Type B pancreatic cell (in vitro differentiated cells): ENCODE data around the gene AATK. TPM values are rescaled to one million over a fixed set of nuclear protein-coding genes. Genes with fewer than 3 reads are reported as not detected.

Experiments
- DNase-seq: peaks from one replicate; pipeline ENCODE4 v3.0.0; 2021; ENCODE audit warnings: mixed read lengths; ENCODE audit not compliant: unreplicated experiment; ENCODE audit errors: extremely low spot score
- H3K27ac Mint-ChIP-seq: 2 replicates; pipeline ENCODE4 v1.8.0; 2021; ENCODE audit warnings: mild to moderate bottlenecking, mixed read lengths
- H3K27me3 Mint-ChIP-seq: 2 replicates; pipeline ENCODE4 v1.8.0; 2021; ENCODE audit warnings: mixed read lengths
- H3K36me3 Mint-ChIP-seq: 2 replicates; pipeline ENCODE4 v1.8.0; 2021; ENCODE audit warnings: mixed read lengths
- H3K4me1 Mint-ChIP-seq: one replicate; pipeline ENCODE4 v1.8.0; 2021; ENCODE audit warnings: mixed read lengths; ENCODE audit not compliant: unreplicated experiment
- H3K4me3 Mint-ChIP-seq: 2 replicates; pipeline ENCODE4 v1.8.0; 2021; ENCODE audit warnings: mild to moderate bottlenecking, mixed read lengths
- H3K9me3 Mint-ChIP-seq: 2 replicates; pipeline ENCODE4 v1.8.0; 2021; ENCODE audit warnings: mixed read lengths
- CTCF ChIP-seq: fragments of 200-600 bp; sonication (generic); conservative IDR thresholded peaks from 2 replicates; pipeline ENCODE4 v1.5.0; 2021; ENCODE audit warnings: antibody characterized with exemption, mild to moderate bottlenecking
- total RNA-seq: library from RNA; stranded (reverse); gene quantifications from 2 replicates; pipeline ENCODE4 v1.2.1, GENCODE V29; 2021; ENCODE audit warnings: low replicate concordance

Gene AATK
- total RNA-seq, 1 donor from 2014 or later, result 6.4 TPM

DNA sequence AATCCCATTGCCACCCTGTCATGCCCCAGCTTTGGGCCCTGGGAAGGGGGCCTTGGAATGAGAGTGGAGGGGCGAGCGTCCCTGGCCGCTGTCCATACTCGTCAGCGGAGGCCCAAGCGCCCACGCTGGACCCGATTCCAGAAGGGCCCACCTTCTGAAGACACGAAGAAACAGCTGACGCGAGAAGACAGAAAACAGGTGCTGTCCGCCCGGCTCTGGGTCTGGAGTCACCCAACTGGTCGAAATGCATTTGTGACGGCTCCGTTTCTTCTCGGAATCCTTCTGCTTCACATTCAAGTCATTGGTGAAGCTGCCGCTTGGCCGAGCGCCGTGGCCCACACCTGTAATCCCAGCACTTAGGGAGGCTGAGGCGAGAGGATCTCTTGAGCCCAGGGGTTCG lies 53.6 kb downstream of the AATK start:
- TF ChIP-seq CTCF, result no peak
- DNase-seq, result no peak
- Mint-ChIP-seq H3K27me3 (no peaks in the 10 kb centered on the region), H3K36me3 (no peaks in the 10 kb centered on the region), H3K9me3 (no peaks in the 10 kb centered on the region), H3K4me3 (no peak overlapping the region), H3K27ac (no peak overlapping the region), H3K4me1 (peaks cover 4% of the 10 kb centered on the region)

GRCh38 chr17:81111066-81111465 lies 55.0 kb downstream of the AATK start:
- Mint-ChIP-seq H3K27me3 (no peaks in the 10 kb centered on the region), H3K27ac (no peak overlapping the region), H3K4me3 (no peak overlapping the region), H3K9me3 (no peaks in the 10 kb centered on the region), H3K36me3 (no peaks in the 10 kb centered on the region), H3K4me1 (no peaks in the 10 kb centered on the region)
- no peak for DNase-seq
- no peak for TF ChIP-seq CTCF

- Mint-ChIP-seq H3K27ac (no peak overlapping the region), H3K36me3 (no peaks in the 10 kb centered on the region), H3K9me3 (no peaks in the 10 kb centered on the region), H3K27me3 (no peaks in the 10 kb centered on the region), H3K4me1 (no peaks in the 10 kb centered on the region), H3K4me3 (no peak overlapping the region)
- DNase-seq, result no peak
- TF ChIP-seq CTCF, result no peak
These were observed 55.5 kb downstream of the AATK start for GRCh38 chr17:81110488-81111040.

GRCh38 chr17:81109957-81110356 lies 56.1 kb downstream of the AATK start:
- H3K27me3 Mint-ChIP-seq, result no peaks in the 10 kb centered on the region
- no peak overlapping the region for H3K4me3 Mint-ChIP-seq
- no peaks in the 10 kb centered on the region for H3K4me1 Mint-ChIP-seq
- H3K36me3 Mint-ChIP-seq, result no peaks in the 10 kb centered on the region
- no peak overlapping the region for H3K27ac Mint-ChIP-seq
- TF ChIP-seq CTCF, result no peak
- no peak for DNase-seq
- H3K9me3 Mint-ChIP-seq, result no peaks in the 10 kb centered on the region

DNA sequence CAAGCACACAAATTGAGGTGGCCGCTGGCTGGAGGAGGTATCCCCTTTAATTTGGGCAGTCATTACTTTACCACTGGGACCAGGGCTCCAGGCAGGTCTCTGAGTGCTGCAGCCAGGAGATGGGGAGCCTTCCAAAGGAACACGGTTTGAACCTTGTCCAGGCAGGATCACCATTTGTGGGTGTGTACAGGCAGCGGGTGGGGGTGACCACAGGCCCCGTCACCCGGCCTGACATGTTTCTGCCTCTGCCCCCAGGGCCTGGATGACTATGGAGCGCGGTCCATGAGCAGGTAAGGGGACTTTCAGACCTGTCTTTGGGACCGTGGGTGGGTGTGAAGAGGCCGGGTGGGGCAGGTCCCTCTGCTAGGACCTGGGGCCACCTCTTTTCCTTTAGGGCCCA lies 57.8 kb downstream of the AATK start:
- Mint-ChIP-seq H3K36me3 (no peaks in the 10 kb centered on the region), H3K4me1 (no peaks in the 10 kb centered on the region), H3K27me3 (no peaks in the 10 kb centered on the region), H3K9me3 (no peaks in the 10 kb centered on the region), H3K4me3 (no peak overlapping the region), H3K27ac (no peak overlapping the region)
- TF ChIP-seq CTCF, result no peak
- no peak for DNase-seq

DNA sequence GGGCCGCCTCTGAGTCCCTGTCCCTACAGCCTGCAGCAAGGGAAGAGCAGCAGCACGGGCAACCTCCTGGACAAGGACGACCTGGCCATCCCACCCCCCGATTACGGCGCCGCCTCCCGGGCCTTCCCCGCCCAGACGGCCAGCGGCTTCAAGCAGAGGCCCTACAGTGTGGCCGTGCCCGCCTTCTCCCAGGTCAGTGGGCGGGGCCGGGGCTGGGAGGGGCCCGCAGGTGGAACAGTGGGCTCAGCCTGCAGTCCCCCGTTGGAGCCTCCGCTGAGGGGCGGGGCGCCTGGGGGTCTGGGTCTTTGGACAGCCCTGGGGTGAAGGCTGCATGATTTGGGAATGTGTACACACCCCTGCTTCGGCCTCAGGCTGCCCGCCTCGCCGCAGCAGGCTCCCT lies 59.3 kb downstream of the AATK start:
- H3K4me1 Mint-ChIP-seq, result no peaks in the 10 kb centered on the region
- no peak for DNase-seq
- H3K4me3 Mint-ChIP-seq, result no peak overlapping the region
- H3K27me3 Mint-ChIP-seq, result no peaks in the 10 kb centered on the region
- H3K9me3 Mint-ChIP-seq, result no peaks in the 10 kb centered on the region
- TF ChIP-seq CTCF, result no peak
- no peaks in the 10 kb centered on the region for H3K36me3 Mint-ChIP-seq
- no peak overlapping the region for H3K27ac Mint-ChIP-seq
